Prostate gland (tissue), 2 donors: Measurements from ENCODE around the gene PPP1R11.

Source experiments
- CTCF ChIP-seq, 4 experiments: fragments of 200-600 bp in 2 of 4; fragments of 450-650 bp in 2 of 4; sonication (generic) in 2 of 4; IDR thresholded peaks; 1 replicate in 3 of 4; 2 replicates in 1 of 4; pipeline ENCODE4 v1.5.1; 2016 to 2019; ENCODE audit warnings: antibody characterized with exemption in 4 of 4, mild to moderate bottlenecking in 2 of 4, moderate library complexity in 2 of 4
- POLR2A ChIP-seq: fragments of 450-650 bp; IDR thresholded peaks from one replicate; pipeline ENCODE4 v1.6.1; 2016; ENCODE audit warnings: antibody characterized with exemption, mild to moderate bottlenecking
- POLR2AphosphoS5 ChIP-seq: sonication (generic); formaldehyde crosslinking; IDR thresholded peaks from one replicate; pipeline ENCODE4 v1.6.1; 2017; ENCODE audit warnings: antibody characterized with exemption

DNA sequence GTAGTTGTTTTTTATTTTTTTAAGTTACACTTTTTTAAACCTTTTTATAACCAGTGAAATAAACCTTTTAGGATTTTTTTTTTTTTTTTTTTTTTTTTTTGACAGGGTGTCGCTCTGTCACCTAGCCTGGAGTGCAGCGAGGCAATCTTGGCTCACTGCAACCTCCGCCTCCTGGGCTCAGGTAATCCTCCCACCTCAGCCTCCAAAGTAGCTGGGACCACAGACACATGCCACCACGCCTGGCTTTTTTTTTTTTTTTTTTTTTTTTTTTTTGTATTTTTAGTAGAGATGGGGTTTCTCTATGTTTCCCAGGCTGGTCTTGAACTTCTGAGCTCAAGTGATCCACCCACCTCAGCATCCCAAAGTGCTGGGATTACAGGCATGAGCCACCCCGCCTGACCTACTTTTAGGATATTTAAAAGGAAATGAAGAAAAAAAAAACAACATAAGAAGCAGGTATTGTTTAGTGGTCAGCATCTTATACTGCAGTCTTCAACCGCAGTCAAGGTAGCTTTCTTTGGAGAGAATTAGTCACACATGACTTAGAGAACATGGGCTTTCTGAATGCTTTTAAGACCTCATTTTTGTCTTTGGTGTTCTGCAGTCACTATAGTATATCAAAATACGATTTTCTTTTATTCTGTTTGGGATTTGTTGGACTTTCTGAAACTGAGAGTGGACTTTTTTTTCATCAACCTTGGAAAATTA is 4.4 kb upstream of the PPP1R11 start:
- TF ChIP-seq CTCF (IDR thresholded peaks at IDR 0.05): no peak
- TF ChIP-seq POLR2A: no peak
- no peak for TF ChIP-seq POLR2AphosphoS5
